ENCODE results near the gene SSBP1.

Gene SSBP1

GRCh38 chr7:141713890-141714289 is 24.3 kb upstream of the SSBP1 start:
- no peak for ATAC-seq
- TF ChIP-seq GLIS3 (CRISPR knock-in tag; IDR thresholded peaks at IDR 0.05) (no peak), ZFP30 (CRISPR knock-in tag; IDR thresholded peaks at IDR 0.05) (no peak), SNAI2 (CRISPR knock-in tag; IDR thresholded peaks at IDR 0.05) (no peak), ZC3H10 (CRISPR knock-in tag; IDR thresholded peaks at IDR 0.05) (no peak), OSR1 (CRISPR knock-in tag; IDR thresholded peaks at IDR 0.05) (no peak)

DNA sequence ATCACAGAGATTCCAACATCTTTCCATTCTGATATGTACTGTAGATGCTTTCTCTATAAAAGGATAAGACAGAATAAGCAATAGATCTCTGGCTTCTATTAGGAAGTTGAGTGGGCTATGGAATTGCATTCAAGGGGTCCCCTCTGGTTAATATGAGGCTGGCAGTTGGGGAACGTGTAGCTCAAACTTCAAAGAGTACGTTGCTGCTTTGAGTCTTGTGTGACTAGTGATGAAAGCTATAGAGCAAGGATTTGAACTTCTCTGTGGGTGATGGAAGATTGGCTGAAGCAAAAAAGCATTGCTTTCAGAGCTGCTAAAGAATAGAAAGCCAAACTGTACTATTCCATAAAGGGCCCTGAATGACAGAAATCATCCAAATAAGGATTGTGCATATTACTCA is 23.6 kb upstream of the SSBP1 start:
- TF ChIP-seq ZFP30 (CRISPR knock-in tag; IDR thresholded peaks at IDR 0.05) (no peak), ARNTL (CRISPR knock-in tag; IDR thresholded peaks at IDR 0.05; ENCODE audit: borderline replicate concordance, low read depth) (no peak), ZFP3 (CRISPR knock-in tag; IDR thresholded peaks at IDR 0.05) (no peak), ZNF70 (CRISPR knock-in tag; IDR thresholded peaks at IDR 0.05) (no peak), BACH2 (CRISPR knock-in tag; IDR thresholded peaks at IDR 0.05; ENCODE audit: borderline replicate concordance) (no peak), PATZ1 (CRISPR knock-in tag; IDR thresholded peaks at IDR 0.05; ENCODE audit: borderline replicate concordance) (no peak), RARB (CRISPR knock-in tag; IDR thresholded peaks at IDR 0.05) (no peak), ZNF8 (CRISPR knock-in tag; IDR thresholded peaks at IDR 0.05) (no peak), ISL1 (CRISPR knock-in tag; IDR thresholded peaks at IDR 0.05) (no peak), TCF4 (CRISPR knock-in tag; IDR thresholded peaks at IDR 0.05; ENCODE audit: borderline replicate concordance) (no peak), ESRRG (CRISPR knock-in tag; IDR thresholded peaks at IDR 0.05) (no peak), GLIS3 (CRISPR knock-in tag; IDR thresholded peaks at IDR 0.05) (no peak), CREB5 (CRISPR knock-in tag; IDR thresholded peaks at IDR 0.05; ENCODE audit: low read depth) (no peak), SNAI2 (CRISPR knock-in tag; IDR thresholded peaks at IDR 0.05) (no peak)
- TF ChIP-seq, protein P1, sequence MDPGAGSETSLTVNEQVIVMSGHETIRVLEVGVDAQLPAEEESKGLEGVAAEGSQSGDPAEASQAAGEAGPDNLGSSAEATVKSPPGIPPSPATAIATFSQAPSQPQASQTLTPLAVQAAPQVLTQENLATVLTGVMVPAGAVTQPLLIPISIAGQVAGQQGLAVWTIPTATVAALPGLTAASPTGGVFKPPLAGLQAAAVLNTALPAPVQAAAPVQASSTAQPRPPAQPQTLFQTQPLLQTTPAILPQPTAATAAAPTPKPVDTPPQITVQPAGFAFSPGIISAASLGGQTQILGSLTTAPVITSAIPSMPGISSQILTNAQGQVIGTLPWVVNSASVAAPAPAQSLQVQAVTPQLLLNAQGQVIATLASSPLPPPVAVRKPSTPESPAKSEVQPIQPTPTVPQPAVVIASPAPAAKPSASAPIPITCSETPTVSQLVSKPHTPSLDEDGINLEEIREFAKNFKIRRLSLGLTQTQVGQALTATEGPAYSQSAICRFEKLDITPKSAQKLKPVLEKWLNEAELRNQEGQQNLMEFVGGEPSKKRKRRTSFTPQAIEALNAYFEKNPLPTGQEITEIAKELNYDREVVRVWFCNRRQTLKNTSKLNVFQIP (CRISPR knock-in tag; IDR thresholded peaks at IDR 0.05; ENCODE audit: borderline replicate concordance, low read depth) = no peak
- no peak for ATAC-seq

GRCh38 chr7:141715018-141715417 is 23.1 kb upstream of the SSBP1 start:
- ATAC-seq = no peak
- TF ChIP-seq SNAI2 (CRISPR knock-in tag; IDR thresholded peaks at IDR 0.05) = no peak
- TF ChIP-seq ESRRG (CRISPR knock-in tag; IDR thresholded peaks at IDR 0.05) = no peak
- TF ChIP-seq ZNF565 (CRISPR knock-in tag; conservative IDR thresholded peaks at IDR 0.05; ENCODE audit: low read depth) = no peak
- no peak for TF ChIP-seq ZFP30 (CRISPR knock-in tag; IDR thresholded peaks at IDR 0.05)

- no peak for ATAC-seq
- no peak for TF ChIP-seq BACH2 (CRISPR knock-in tag; IDR thresholded peaks at IDR 0.05; ENCODE audit: borderline replicate concordance)
- TF ChIP-seq OSR1 (CRISPR knock-in tag; IDR thresholded peaks at IDR 0.05) = no peak
- TF ChIP-seq, protein P1 (CRISPR knock-in tag; IDR thresholded peaks at IDR 0.05; ENCODE audit: borderline replicate concordance, low read depth) = no peak
- TF ChIP-seq ZNF565 (CRISPR knock-in tag; conservative IDR thresholded peaks at IDR 0.05; ENCODE audit: low read depth) = no peak
- no peak for TF ChIP-seq CSDC2 (CRISPR knock-in tag; IDR thresholded peaks at IDR 0.05)
- no peak for TF ChIP-seq SNAI2 (CRISPR knock-in tag; IDR thresholded peaks at IDR 0.05)
Observed at GRCh38 chr7:141715794-141716689, 22.1 kb upstream of the SSBP1 start.

DNA sequence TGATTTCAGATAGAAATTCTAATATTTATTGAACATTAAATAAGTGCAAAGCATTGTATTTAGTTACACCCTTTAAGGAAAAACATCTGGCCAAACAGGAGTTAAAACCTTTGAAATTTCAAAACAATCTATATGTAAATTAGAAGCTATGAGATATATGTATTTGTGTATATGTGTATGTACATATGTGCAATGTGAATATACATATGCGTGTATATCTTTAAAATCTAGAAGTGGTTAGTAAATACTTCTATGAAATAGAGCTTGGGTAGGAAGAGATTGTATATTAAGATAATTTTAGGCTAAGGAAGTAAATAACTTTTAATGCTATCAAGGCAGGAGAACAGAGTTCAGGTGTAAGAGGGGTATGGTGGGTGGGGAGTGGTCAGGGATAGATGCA is 20.7 kb upstream of the SSBP1 start:
- no peak for ATAC-seq
- TF ChIP-seq PPARA (CRISPR knock-in tag; IDR thresholded peaks at IDR 0.05; ENCODE audit: borderline replicate concordance) = no peak
- TF ChIP-seq ZNF565 (CRISPR knock-in tag; conservative IDR thresholded peaks at IDR 0.05; ENCODE audit: low read depth) = no peak
- no peak for TF ChIP-seq ISL1 (CRISPR knock-in tag; IDR thresholded peaks at IDR 0.05)
- no peak for TF ChIP-seq TSHZ2 (CRISPR knock-in tag; IDR thresholded peaks at IDR 0.05)
- no peak for TF ChIP-seq BACH2 (CRISPR knock-in tag; IDR thresholded peaks at IDR 0.05; ENCODE audit: borderline replicate concordance)
- TF ChIP-seq CSRNP3 (CRISPR knock-in tag; IDR thresholded peaks at IDR 0.05) = no peak

All from SK-N-SH treated with all-trans-retinoic acid at 6 μM for 48 hours (cell line).